ENCODE data around the gene NLGN1. TPM values are rescaled to one million over a fixed set of nuclear protein-coding genes. Genes with fewer than 3 reads are reported as not detected.

The NLGN1 gene
- total and polyA plus RNA-seq, 9 of the 15 experiments (the other 6 are each of a cell fraction or from before 2014, with no cell fraction given): under 0.01 to 0.01 TPM; not detected in 7

- Histone ChIP-seq H3K9me3 (replicated peaks; ENCODE audit: control insufficient read depth, insufficient read depth, low read depth, low read length) (no peaks in the 10 kb centered on the region; the same call in 1 of the 2 replicates), H4K20me1 (replicated peaks; ENCODE audit: control insufficient read depth, insufficient read depth, low read length) (no peaks in the 10 kb centered on the region), H2AFZ (ENCODE audit: low read depth, low read length) (no peak overlapping the region), H3K79me2 (ENCODE audit: control insufficient read depth, insufficient read depth, low read length) (no peaks in the 10 kb centered on the region), H3K27ac (ENCODE audit: extremely low read depth, low read depth, low read length) (no peak overlapping the region), H3K9ac (ENCODE audit: insufficient read depth in 1 of 2, low read depth in 2 of 2, low read length in 2 of 2) (no peak overlapping the region), H3K27me3 (ENCODE audit: control insufficient read depth in 2 of 2, insufficient read depth in 2 of 2, low read length in 2 of 2) (no peaks in the 10 kb centered on the region), H3K4me1 (replicated peaks in 1 of 2; ENCODE audit: control insufficient read depth in 2 of 2, insufficient read depth in 2 of 2, low read length in 2 of 2) (no peaks in the 10 kb centered on the region), H3K9me1 (ENCODE audit: control insufficient read depth, insufficient read depth, low read length) (no peaks in the 10 kb centered on the region), H3K4me3 (no peak overlapping the region), H3K4me2 (ENCODE audit: insufficient read depth, low read length) (no peak overlapping the region), H3K36me3 (ENCODE audit: control insufficient read depth, insufficient read depth, low read length) (no peaks in the 10 kb centered on the region)
- ATAC-seq: no peak
- WGBS (ENCODE audit: insufficient coverage, low coverage, missing lambda C conversion rate): 0% methylated on average over 2 of the region's 2 CpGs
- BruUV-seq (replicated peaks): no TSS peak
- CTCF ChIA-PET (ENCODE audit: low intra/inter-chr PET ratio): no interaction called here
- DNase-seq (ENCODE audit: extremely low read depth in 1 of 4, low spot score in 3 of 4): no peak
- no peak for FAIRE-seq
- in situ Hi-C loops (cut with MboI) (no loop called here), intact Hi-C loops (cut with micrococcal nuclease) (no loop called here)
- POLR2A ChIA-PET: no interaction called here
- TF ChIP-seq TAF15 (IDR thresholded peaks at IDR 0.05; ENCODE audit: low read depth, low read length): no peak
- TF ChIP-seq, protein P1, sequence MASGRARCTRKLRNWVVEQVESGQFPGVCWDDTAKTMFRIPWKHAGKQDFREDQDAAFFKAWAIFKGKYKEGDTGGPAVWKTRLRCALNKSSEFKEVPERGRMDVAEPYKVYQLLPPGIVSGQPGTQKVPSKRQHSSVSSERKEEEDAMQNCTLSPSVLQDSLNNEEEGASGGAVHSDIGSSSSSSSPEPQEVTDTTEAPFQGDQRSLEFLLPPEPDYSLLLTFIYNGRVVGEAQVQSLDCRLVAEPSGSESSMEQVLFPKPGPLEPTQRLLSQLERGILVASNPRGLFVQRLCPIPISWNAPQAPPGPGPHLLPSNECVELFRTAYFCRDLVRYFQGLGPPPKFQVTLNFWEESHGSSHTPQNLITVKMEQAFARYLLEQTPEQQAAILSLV (tag; IDR thresholded peaks at IDR 0.05): no peak
- TF ChIP-seq TEAD4 (IDR thresholded peaks at IDR 0.05; ENCODE audit: low read length): no peak
- no peak for TF ChIP-seq TEAD4 (CRISPR knock-in tag; IDR thresholded peaks at IDR 0.05; ENCODE audit: borderline replicate concordance)
- no peak for TF ChIP-seq ID3 (CRISPR knock-in tag; IDR thresholded peaks at IDR 0.05)
- TF ChIP-seq ID3 (tag; IDR thresholded peaks at IDR 0.05): no peak
- no peak for TF ChIP-seq PTRF (tag; IDR thresholded peaks at IDR 0.05)
- no peak for TF ChIP-seq TSHZ1 (CRISPR knock-in tag; IDR thresholded peaks at IDR 0.05)
- TF ChIP-seq FIP1L1 (IDR thresholded peaks at IDR 0.05; ENCODE audit: low read depth, low read length, poor library complexity, severe bottlenecking): no peak
- no peak for TF ChIP-seq POLR2G (IDR thresholded peaks at IDR 0.05; ENCODE audit: low read depth, low read length)
- no peak for TF ChIP-seq ZNF280B (CRISPR knock-in tag; IDR thresholded peaks at IDR 0.05)
- TF ChIP-seq SMAD4 (CRISPR knock-in tag; conservative IDR thresholded peaks at IDR 0.05): no peak
- TF ChIP-seq ZNF766 (CRISPR knock-in tag; conservative IDR thresholded peaks at IDR 0.05): no peak
- TF ChIP-seq ZFP30 (CRISPR knock-in tag; IDR thresholded peaks at IDR 0.05; ENCODE audit: borderline replicate concordance): no peak
- no peak for TF ChIP-seq LARP7 (IDR thresholded peaks at IDR 0.05)
- no peak for TF ChIP-seq NONO (IDR thresholded peaks at IDR 0.05; ENCODE audit: low read depth in 2 of 2, low read length in 1 of 2)
- no peak for TF ChIP-seq FOXJ2 (tag; IDR thresholded peaks at IDR 0.05)
- TF ChIP-seq PURB (CRISPR knock-in tag; IDR thresholded peaks at IDR 0.05; ENCODE audit: low read depth): no peak
Observed at GRCh38 chr3:174216019-174216418, 818.5 kb downstream of the NLGN1 start.
